ENCODE measurements around the gene ARHGAP33.

- TF ChIP-seq CTCF (IDR thresholded peaks at IDR 0.05; ENCODE audit: borderline replicate concordance, extremely low read depth, low read length, poor library complexity, severe bottlenecking) (no peak), EZH2 (IDR thresholded peaks at IDR 0.05; ENCODE audit: borderline replicate concordance, low read depth, low read length, severe bottlenecking) (no peak)
Measured at GRCh38 chr19:35782589-35782988, 7.2 kb downstream of the ARHGAP33 start.

Data from DND-41 (cell line).